GM19351 (cell line): ENCODE data around the gene GALE.
"Not testable (repeated sequence)": the region's sequence is repeated elsewhere in the genome, so short reads cannot be mapped to it uniquely, and the experiment has no call there.

Experiments used
- ATAC-seq: cut with Tn5 transposase; IDR thresholded peaks from one replicate; pipeline ENCODE4 v1.9.1; 2021; ENCODE audit warnings: mild to moderate bottlenecking, moderate library complexity; ENCODE audit not compliant: unreplicated experiment

The GALE gene

DNA sequence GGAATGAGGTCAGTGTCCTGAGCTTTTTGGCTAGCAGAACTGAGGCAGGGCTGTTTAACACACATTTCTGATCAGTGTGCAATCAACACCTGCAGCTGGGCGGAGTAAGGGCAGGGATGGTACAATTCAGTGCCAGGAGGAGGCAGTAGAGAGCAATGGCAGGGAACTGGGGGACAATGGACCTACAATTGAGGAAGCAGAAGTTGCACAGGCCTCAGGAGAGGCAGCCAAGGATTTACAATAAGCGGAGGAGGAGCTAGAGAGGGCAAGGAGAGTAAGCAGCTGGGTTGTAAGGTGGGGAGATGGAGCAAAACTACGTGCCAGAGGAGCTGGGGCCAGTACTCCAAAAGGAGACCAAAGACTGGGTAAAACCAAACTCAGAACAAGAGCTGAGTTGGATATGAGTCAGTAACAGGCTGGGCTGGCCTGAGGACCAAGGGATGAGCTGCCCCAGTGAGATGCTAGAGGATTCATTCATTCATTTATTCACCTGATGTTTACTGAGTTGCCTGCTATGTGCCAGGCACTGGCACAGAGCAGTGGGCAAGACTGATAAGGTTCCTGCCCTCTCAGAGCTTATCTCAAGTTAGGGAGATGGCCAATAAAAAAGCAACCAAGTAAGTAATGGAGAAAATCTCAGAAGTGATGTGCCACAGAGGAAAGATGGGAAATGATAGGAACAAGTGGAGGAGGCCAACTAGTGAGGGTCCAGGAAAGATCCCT, 10.4 kb upstream of the GALE start:
- peak; percentile 68 for ATAC-seq

DNA sequence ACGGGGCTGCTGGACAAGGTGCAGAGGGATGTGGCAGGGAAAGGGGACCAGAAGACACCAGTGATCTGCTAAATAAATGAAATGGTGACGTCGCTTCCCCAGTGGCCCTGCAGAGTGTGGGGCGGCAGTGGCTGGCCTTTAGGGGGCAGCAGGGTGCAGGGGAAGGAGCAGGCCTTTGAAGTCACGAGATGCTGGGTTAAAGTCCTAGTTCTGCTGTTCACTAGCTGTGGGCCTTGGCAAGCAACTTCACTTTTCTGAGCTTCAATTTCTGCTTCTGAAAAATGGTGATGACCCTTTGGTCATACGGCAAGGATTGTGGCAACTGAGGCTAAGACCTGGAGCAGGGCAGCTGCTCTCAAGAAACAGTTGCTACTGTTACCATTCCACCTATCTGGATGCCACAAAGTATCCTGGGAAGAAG, 9.2 kb upstream of the GALE start:
- ATAC-seq = peak; percentile 66

- ATAC-seq = no peak
Measured at GRCh38 chr1:23807453-23807852, 6.9 kb upstream of the GALE start.

DNA sequence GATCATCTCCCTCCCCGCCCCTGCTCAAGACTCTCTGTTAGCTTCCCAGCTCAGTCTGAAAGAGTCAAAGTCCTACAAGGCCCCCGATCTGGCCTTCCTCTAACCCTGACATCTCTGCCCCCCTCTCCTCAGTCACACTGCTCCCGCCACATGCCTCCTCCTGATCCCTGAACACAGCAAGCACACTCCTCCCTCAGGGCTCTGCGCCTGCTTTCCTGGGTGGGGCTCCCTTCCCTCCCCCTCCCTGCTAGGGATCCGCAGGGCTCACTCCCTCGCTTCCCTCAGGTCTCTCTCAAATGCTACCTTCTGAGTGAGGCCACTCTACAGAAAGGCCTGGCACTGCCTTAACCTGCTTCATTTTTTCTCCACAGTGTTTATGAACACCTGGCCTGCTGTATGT, 5.7 kb upstream of the GALE start:
- ATAC-seq = no peak

GRCh38 chr1:23805025-23805424, 4.5 kb upstream of the GALE start:
- no peak for ATAC-seq

- no peak for ATAC-seq
Measured at GRCh38 chr1:23804183-23804835, 3.8 kb upstream of the GALE start.

DNA sequence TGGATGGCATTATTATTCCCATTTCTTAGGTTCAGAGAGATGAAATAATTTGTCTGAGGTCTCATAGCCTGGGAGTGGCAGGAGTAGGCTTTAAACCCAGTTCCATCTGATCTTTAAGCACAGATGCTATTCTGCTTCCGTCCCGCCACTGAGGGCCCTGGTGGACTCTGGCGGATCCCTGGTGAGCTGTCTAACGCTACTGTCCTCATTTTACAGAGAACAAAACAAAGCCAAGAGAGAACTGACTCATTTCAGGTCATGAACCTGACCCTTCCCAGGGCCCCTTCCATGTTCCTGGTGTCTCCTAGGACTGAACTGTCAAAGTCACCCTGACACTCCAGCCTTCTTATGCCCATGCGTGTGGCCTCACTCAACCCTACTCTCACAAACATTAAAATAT, 3.1 kb upstream of the GALE start:
- ATAC-seq = no peak

GRCh38 chr1:23802809-23803342, 2.3 kb upstream of the GALE start:
- ATAC-seq = not testable (repeated sequence)

GRCh38 chr1:23801876-23802275, 1.3 kb upstream of the GALE start:
- ATAC-seq = no peak

DNA sequence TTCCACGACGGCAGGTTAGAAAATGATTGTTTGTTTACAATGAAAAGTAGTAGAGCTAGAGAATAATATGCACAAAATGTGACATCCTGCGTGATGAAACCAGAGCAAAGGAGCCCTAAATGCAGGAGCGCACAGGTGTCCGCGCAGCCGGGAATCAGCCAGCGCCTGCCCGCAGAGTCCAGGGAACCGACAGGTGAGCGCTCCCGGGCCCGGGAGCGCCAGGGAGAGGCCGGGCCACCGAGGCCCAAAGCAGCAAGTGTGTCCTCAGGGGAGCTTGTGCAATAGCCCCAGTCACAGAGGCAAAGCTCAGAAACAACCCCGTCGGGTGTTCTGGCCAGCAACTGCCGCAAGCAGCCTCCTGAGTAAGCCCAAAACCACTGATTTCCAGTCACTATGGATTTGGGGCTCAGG, 789 bp upstream of the GALE start:
- no peak for ATAC-seq

DNA sequence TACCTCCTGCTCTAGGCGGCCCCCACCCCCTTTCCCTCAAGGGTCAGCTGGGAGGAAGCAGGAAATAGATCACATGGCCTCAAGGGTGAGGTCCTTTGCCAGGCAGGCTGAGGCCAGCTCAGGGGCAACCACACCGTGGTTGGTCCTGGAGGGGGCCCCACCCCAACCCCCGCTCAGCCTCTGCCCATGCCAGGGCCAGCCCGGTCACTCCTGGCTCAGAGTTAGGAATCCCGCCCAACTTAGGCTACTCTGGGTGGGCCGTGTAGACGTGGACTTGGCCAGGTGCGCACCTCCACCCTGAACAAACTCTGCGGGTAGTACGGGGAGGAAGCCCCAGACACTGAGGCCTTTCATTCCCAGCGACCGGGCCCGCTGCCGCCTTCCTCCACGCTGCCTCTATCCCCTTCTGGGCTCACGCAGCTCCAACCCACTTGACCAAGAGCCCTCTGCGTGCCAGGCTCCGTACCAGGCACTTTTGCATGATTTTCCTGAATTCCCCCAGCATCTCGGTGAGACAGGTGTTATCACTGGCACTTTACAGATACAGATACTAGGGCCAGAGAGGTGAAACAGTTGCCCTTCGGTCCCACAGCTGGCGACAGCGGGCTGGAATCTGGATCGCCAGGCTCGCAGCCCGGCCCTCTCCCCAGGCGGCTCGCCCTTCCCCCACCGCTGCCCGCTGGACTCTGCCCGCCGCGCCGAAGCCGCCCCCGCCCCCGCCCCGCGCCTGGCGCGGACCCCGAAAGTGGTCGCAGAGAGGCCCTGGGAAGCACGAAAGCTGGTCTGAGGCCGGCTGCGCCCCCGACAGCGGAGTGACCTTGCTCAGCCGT, 769 bp downstream of the GALE start:
- ATAC-seq = peak; percentile 7

DNA sequence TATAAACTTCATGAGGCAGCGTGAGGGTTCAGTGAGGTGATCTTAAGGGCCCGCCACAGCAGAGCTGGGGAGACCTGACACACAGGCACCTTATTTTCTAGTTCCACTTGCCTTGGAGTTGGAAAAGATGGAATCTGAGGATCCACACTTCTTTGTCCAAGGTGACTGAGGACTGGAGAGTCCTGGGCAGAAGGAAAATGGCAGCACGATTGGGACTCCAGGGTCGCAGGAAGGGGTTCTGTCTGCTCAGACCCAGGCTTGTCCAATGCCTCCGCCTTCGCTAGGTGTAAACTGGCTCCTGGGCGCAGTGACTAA, 1.3 kb downstream of the GALE start:
- no peak for ATAC-seq

- ATAC-seq = no peak
Measured at GRCh38 chr1:23798662-23799142, 1.9 kb downstream of the GALE start.

- no peak for ATAC-seq
Measured at GRCh38 chr1:23797478-23798448, 2.8 kb downstream of the GALE start.

GRCh38 chr1:23796466-23797271, 3.9 kb downstream of the GALE start:
- ATAC-seq = no peak

DNA sequence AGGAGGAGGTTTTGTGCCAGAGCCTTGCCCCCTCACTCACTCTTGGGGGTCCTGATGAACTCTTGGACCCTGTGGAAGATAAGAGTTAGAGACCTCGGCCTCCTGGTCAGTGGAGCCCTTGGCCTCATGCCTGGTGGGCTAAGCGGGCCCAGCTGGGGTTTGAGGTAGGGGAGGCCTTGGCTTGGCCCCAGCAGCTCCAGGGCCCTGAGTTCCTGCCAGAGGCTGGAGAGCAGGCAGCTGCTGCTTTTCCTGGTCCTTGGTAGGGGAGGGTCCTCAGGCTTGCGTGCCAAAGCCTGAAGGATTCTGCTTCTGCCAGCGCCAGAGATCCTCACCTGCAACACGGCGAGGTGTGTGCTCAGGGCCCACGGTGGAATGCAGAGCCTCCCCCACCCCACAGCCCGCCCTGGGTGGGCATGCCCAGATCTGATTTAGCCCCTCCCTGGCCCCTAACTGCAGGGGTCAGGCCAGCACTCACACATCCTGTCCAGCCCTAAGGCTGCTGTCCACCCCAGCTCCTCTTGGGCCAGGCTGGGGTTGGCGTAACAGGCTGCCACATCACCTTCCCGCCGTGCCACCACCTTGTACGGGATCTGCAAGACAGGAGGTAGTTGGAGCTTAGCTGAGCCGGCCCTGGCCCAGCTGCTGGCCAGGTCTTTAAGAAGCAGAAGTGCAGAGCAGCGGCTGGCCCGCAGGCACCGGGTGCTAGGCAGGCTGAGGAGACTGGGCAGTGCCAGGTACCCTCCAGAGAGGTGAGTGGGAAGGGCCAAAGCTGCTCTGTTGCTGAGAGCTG, 4.7 kb downstream of the GALE start:
- ATAC-seq = no peak

DNA sequence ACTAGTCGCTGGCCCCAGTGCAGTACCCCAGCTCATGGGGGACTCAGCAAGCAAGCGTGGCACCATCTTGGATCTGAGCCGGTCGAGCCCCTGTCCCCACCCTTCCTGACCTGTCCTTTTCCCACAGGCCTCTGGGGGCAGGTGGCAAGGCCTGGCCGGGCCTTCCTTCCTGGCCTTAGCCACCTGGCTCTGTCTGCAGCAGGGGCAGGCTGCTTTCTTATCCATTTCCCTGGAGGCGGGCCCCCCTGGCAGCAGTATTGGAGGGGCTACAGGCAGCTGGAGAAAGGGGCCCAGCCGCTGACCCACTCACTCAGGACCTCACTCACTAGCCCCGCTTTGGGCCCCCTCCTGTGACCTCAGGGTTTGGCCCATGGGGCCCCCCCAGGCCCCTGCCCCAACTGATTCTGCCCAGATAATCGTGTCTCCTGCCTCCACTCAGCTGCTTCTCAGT, 5.8 kb downstream of the GALE start:
- not testable (repeated sequence) for ATAC-seq

- no peak for ATAC-seq
Measured at GRCh38 chr1:23793861-23794731, 6.5 kb downstream of the GALE start.
